Measurements from ENCODE around the gene RAB3IL1.

RAB3IL1 gene

DNA sequence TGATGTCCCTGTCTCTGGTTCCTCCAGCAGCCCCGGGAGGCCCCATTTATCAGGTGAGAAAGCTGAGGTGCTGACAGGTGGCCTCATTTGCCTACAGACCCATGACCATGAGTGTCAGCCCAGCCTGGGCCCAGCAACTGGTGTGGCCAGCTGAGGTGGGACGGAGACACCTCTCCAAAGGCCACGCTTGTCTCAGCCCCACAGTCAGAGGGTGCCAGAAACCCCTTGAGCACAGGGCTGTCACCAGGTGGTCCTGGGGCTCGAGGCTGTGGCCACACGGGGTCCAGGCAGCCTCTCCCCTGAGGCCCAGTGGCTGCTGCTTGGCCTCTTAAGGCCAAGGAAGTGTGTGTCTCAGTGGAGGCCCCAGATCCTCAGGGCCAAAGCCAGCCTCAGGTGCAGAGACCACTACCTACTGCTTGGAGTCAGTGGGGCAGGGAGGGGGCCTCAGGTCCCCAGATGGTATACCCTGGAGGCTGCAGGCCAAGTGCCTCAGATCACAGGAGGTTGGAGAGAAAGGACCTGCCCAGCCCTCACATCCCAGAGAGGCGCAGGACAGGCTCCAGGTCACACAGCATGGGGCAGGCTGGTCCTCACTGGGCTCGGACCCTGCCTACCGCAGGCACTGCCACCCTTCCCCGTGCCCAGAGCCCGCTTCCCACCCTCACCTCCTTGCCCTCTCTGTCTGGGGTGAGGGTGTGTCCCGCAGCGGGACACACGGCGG, 11.4 kb downstream of the RAB3IL1 start:
- in situ Hi-C loops (cut with MboI; ENCODE audit: low sequenced_read_pairs) = no loop called here

DNA sequence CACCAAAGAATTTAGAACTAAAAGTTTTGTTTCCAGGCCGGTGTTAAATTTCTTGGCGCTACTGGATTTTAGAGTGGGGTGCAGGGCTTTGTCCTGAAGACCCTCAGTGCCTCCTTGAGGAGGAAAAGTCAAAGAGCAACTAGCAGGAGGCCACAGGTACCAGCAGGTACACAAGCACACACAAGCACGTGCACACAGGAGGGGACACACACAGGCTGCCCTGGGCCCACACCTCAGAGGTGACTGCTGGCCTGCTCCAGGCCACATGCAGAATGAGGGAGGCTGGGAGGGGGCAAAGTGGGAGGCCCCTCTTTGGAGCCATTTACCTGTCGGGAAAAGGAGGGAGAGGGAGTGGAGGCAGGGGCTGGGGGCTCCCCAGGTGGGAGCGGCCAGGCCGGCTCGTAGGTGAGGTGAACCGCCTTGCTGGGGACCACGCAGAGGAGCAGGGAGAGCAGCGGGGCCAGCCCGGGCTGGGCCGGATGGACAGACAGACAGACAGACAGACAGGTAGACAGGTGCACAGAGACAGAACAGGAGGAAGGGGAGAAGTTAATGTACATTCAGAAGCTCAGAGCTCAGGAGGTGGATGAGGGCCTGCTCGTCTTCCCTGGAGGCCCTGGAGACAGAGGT, 12.2 kb downstream of the RAB3IL1 start:
- in situ Hi-C loops (cut with MboI; ENCODE audit: low sequenced_read_pairs) = no loop called here

DNA sequence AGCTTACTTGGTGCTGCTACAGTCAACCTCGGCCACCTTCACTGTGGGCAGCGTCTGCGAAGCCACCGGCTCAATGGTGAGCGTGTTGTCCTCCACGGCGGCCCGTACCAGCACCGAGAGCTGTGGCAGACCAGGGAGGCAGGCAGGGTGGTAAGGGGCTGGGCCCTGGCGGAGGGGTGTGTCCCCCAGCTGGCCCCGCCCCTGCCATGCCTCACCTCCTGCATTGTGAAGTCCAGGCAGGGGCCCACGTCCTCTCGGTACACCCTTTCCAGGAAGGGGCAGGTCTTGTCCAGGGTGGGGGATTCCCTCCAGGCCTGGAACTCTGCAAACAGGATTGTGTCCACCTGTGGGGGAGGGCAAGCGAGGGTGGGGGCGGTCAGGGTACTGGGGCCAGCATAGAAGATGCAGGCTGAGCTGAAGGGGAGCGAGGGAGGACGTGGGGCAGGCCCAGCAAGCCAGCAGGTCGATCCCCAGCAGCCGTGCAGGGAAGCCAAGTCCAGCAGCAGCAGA, 12.8 kb downstream of the RAB3IL1 start:
- in situ Hi-C loops (cut with MboI; ENCODE audit: low sequenced_read_pairs) = no loop called here

DNA sequence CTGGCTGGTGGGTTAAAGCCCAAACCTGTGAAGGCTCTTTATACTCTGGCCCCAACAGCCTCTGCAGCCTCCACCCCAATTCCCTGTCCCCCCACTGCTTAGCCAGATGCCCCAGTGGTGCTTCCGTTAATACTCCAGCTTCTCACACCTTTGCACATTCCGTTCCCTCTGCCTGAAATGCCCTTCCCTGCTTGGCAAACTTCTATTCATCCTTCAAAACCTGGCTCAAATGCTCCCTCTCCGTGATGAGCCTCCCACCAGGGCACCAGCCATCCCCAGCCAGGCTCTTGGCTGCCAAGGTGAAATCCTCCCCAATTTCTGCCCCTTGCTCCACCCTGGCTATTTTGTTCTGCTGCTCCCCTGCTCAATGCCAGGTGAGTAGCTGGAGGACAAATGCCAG, 13.5 kb downstream of the RAB3IL1 start:
- in situ Hi-C loops (cut with MboI; ENCODE audit: low sequenced_read_pairs) = no loop called here

DNA sequence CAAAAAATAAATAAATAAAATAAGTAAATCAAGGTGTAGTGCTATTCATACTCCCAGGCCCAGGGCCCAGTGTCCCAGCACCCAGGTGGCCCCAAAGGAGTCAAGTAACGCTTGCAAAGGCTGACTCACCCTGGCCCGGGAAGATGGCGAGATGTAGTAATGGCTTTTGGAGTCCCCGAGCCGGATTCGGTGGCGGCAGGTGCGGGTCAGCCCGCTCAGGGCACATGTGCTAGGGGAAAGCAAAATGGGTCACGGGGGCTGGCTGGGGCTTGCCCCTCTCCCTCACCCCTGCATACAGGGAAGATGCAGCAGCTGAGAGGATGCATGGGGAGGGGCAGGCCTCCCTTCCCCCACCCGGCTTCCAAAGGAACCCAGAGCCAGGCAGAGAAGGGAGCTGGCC, 15.1 kb downstream of the RAB3IL1 start:
- in situ Hi-C loops (cut with MboI; ENCODE audit: low sequenced_read_pairs) = no loop called here

DNA sequence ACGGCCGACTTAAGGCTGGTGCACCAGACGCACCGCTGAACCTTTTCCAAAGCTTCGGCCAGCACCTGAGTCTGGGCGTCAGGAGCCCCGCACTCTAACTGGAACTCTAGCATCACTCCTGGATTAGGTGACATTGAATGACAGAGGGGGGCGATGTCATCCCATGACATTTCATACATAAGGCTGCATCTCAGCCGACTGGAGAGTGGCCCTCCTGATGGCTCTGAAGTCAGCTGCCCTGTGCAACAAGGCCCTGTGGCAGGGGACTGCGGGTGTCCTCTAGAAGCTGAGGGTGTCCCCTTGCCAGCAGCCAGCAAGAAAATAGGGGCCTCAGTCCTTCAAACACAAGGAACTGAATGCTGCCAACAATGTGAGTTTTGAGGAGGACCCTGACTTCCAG, 16.0 kb downstream of the RAB3IL1 start:
- in situ Hi-C loops (cut with MboI; ENCODE audit: low sequenced_read_pairs) = no loop called here

DNA sequence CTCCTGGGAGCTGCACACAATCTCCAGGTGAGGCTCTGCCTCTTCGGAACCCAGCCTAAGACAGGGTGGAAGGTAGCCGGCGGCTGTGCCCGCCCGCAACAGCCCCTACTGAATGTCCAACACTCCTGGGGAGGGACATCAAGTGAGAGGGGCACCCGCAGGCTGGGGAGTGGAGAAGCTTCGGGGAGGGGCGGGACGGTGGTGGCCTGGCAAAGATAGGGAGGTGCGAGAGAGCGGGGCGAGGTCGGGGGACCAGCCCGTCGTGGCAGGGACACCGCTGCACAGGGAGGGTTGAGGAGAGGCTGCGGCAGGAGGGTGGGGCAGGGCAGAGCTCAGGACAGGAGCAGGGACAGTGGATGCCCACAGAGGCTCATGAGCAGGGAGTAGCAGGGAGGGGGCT, 17.1 kb downstream of the RAB3IL1 start:
- in situ Hi-C loops (cut with MboI; ENCODE audit: low sequenced_read_pairs) = no loop called here

DNA sequence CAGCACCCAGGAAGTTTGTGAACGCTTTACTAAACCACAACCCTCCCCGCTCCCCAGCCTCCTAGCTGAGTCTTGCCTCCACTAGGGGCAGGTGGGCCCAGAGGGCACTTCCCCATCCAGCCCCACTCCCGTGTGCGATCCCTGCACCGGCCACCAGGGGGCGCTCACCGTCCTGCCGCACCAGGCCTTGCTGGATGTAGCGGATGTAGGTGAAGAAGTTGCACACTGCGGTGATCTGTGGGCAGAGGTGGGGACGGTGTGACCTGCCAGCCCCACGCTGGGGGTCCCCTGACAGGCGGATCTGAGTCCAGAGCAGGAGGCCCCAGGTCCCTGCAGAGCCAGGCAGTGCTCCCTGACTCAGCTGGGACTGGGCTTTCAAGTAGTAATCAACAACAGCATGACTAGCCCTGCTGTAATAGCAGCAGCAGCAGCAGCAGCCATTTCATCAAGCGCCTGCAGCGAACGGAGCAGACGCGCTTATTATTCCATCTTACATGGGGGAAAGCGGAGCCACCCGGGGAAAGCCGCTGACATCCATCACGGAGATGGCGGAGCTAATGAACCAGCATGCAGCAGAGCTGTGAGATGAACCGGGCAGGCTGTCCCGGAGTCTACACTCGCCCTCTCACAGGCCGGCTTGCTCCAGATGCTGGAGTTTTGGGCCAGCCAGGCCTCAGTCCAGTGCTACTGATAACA, 18.1 kb downstream of the RAB3IL1 start:
- in situ Hi-C loops (cut with MboI; ENCODE audit: low sequenced_read_pairs) = no loop called here

DNA sequence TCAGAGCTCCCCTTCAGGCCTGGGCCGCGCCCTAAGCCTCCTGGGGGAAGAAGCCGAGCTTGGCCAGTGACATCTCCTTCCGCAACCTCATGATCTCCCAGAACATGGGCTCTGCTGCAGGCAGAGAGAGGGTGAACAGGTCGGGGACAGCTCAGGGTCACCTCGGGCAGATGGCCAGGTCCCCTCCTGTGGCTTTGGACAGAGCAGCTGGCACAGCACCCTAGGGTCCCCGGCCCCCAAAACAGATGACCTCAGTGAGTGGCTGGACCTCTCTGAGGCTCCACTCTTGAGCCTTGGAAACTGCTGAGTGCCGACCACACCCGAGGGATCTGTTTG, 19.2 kb downstream of the RAB3IL1 start:
- in situ Hi-C loops (cut with MboI; ENCODE audit: low sequenced_read_pairs) = no loop called here

DNA sequence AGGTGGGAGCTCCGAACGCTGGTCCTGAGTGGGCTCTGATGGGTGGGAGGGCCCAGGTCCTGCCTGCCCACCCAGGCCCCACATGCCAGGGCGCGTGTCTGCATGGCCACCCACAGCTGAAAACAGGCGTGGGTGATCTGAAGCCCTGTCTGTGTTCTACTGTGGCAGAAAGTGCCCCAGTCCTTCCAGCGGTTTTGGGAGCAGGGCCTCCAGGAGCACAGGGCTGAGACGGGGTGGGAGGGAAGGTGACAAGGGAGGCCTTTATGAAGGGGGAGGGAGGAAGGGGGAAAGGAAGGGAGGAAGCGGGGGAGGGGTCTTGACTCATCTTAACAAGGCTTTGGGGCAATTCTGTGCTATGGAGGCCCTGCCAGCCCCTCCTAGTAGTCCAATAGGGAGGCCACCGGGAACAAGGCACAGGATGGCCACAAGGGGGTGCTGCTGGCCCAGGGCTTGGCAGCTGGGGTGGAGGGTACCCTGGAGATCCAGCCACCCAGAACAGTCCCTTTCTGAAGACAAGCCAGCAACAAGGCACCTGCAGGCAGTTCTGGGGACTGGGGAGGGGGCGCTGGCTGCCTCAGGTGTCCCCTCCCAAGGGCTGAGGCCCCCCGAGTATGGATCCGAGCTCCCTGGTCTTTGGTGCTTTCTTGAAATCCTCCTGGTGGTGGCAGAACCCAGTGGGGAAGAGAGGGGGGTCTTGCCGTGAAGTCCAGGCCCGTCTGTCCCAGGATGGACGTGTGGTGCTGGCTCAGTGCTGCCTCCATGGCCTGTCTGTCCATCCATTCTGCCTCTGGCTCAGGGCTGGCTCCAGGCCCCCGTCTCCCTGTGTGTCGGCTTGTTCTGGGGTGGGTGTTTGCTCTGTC, 19.7 kb downstream of the RAB3IL1 start:
- in situ Hi-C loops (cut with MboI; ENCODE audit: low sequenced_read_pairs) = no loop called here

DNA sequence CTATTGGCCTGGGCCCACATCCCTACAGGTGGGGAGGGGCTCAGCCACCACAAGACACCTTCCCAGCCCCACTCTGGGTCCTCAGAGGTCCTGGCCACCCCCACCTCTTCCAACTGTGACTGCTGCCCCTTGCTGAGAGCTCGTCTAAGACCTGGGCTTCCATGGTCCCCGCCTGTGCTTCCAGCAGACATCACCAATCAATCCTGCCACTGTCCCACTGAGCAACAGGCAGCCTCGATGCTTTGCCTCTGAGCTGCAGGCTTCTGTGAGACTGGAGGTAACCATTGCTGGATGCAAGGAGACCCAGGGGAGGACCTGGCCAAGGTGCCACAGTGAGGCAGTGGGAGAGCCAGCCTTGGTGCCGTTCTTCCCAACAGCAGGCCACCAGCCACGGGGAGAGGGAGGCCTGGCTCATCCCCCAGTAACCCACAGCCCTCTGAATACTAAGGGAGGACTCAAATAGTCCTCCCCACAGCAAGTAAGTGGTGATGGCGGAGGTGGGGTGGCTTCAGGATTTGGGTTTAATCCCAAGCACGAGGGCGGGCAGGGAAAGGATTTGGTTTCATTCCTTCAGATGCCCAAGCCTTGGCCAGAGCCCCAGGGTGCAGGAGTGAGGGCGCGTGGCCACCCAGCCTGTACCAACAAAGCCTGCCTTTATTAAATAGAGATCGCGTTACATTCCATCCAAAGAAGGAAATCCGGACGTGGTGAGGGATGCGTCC, 20.5 kb downstream of the RAB3IL1 start:
- in situ Hi-C loops (cut with MboI; ENCODE audit: low sequenced_read_pairs) = no loop called here

DNA sequence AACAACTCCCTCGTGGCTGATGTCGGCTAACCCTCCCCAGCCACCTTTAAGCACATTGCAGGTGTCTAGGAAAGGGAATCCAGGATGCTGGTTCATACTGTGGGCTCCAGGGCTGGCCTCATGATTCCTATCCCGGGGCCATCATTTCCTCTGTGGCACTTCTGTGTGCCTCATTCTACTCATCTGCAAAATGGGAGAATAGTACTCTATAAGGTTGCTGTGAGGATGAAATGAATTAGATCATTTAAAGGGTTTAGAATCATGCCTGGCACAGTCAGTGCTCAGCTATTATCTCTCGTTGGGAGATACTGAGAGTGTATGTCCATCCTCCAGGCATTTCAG, 21.7 kb downstream of the RAB3IL1 start:
- in situ Hi-C loops (cut with MboI; ENCODE audit: low sequenced_read_pairs) = no loop called here

DNA sequence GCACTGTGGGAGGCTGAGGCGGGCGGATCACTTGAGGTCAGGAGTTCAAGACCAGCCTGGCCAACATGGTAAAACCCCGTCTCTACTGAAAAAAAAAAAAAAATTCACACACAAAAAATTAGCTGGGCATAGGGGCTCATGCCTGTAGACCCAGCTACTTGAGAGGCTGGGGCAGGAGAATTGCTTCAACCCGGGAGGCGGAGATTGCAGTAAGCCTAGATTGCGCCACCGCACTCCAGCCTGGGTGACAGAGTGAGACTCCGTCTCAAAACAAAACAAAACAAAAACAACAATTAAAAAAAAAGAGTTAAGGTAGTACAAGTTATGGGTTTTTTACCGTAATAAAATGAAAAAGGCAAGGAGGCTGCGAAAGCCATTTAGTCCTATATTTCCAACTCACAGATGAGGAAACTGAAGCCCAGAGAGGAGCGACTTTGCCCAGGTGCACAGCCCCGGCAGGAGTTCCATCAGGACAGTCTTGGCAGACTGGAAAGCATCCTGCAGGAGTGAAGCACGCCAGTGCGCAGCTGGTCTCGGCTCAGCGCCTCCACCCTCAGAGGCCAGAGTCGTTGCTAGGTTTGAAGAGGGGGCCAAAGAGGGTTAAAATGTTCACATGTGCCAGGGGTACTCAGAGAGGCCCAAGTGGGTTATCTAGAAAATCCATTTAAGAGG, 22.2 kb downstream of the RAB3IL1 start:
- in situ Hi-C loops (cut with MboI; ENCODE audit: low sequenced_read_pairs) = no loop called here

DNA sequence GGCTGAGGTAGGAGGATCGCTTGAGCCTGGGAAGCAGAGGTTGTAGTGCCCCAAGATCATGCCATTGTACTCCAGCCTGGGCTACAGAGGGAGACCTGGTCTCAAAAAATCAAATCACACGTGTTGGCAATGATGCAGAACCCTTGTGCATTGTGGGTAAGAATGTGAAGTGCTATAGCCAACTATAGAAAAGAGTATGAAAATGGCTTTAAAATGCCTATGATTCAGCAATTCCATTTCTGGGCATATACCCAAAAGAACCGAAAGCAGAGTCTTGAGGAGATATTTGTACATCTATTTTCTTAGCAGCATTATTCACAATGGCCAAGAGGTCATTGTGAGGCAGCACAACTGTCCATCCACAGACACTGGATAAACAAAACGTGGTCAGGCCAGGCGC, 23.4 kb downstream of the RAB3IL1 start:
- in situ Hi-C loops (cut with MboI; ENCODE audit: low sequenced_read_pairs) = no loop called here

DNA sequence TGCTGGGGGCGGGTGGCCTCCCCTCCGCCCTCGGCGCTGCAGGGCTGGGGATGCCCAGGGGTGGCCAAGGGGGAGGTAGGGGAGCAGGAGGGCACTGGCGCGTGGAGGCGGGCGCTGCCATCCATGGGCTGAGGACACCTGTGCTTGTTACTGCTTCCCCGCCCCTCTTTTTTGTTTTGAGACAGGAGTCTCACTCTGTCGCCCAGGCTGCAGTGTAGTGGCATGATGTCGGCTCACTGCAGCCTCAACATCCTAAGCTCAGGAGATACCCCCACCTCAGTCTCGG, 25.3 kb downstream of the RAB3IL1 start:
- in situ Hi-C loops (cut with MboI; ENCODE audit: low sequenced_read_pairs) = no loop called here

DNA sequence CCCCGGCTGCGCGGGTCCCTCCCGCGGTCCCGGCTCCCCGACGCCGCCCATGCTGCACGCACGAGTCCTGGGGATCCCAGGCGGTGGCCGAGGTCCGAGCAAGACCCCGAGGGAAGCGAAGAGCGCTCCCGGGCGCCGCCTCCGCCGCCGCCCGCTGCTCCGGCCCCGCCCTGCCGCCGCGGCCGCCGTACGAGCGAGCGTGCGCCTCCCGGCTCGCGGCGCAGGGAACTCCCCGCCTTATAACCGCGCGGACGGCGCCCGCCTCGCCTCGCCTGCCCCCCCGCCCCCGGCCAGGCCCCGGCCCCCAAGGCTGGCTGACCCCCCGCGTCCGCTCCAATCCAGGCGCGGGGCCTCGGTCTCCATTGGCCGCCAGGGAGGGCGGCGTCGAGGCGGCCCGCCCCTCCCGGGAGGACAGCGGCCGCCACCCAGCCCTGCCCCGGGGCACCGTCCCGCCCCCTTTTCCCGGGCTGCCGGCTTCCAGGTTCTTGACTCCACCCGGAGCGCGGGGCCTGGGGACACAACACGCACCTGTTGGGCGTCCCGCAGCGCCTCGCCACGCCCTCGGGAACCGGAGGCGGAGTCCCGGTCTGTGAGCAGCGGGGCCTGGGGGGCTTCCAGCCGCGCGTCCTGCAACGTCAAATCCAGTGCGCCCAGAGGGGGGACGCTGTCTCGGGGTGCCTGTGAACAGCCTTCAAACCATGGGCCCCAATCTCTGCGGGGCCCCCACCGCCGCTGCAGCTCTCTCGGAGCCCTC, 25.9 kb downstream of the RAB3IL1 start, which contains the start of gene FADS3:
FADS3 (minus strand) TSS at position 215 of the 754 bp plus-strand sequence; CDS start at position 51, 164 bp downstream.
- in situ Hi-C loops (cut with MboI; ENCODE audit: low sequenced_read_pairs) = no loop called here

DNA sequence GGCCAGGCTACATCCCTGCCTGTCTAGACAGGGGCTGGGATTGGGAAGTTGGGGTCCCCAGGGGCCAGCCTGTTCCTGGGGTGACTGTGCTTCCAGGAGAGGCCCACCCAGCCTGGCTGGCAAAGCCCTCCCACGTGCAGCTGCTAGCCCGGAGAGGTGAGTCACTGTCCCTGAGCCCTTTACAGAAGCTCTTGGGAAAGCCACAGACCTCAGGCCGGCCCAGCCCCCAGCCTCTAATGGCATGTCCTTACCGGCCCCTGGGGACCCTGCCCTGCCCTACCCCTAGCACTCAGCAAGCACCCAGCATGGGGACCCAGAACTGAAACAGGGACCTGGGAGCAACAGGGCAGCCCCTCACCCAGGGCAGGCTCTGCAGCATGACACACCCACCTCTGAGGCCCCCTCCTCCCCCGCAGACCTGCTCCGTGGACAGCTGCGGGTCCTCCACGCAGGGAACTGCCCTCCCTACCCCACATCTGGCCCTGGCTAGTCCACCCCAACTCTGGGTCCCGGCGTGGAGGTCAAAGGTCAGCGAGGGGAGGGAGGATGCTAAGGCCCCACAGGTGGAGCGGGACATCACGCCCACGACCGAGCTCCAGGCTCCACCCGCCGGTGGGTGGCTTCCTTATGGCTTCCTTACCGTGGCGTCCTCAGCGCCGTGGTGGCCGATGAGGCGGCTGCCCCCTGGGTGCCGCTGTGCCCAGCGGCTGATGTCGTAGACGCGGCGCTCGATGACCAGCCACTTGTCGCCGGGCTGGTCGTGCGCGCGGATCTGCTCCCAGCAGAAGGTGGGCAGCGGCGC, 26.6 kb downstream of the RAB3IL1 start:
- in situ Hi-C loops (cut with MboI; ENCODE audit: low sequenced_read_pairs) = no loop called here

DNA sequence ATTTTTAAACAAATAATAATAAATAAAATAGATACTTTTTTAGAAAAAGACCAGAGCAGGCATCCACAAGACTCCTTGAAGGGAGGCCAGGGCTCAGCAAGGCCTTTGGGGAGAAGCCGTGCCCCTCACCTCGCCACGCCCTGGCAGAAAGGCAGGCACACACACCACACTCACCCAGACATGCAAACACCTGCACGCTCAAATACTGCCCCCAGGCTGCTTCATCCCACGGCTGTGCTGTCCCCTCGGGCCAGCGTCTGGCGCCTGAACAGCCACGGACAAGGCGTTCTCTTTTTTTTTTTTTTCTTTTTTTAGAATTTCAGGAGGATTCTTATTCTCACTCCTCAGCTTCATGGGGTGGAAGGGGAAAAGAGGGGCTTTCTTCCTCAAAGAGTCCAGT, 27.5 kb downstream of the RAB3IL1 start:
- in situ Hi-C loops (cut with MboI; ENCODE audit: low sequenced_read_pairs) = no loop called here

DNA sequence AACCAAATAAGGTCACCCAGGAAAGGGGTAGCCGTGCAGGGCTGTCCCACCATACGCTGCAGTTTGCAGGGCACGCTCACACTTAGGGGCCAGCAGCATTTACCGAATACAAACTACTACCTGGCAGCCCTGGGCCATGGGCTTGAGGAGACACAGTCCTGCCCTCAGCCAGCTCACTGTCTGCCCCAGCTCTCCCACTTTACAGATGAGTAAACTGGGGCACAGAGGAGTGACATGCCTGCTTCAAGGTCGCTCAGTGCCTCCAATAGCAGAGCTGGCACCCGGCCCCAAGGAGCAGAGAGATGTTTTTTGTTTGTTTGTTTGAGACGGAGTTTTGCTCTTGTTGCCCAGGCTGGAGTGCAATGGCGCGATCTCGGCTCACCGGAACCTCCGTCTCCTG, 28.8 kb downstream of the RAB3IL1 start:
- in situ Hi-C loops (cut with MboI; ENCODE audit: low sequenced_read_pairs) = no loop called here

All from HL-60/S4 treated with phorbol 12-myristate 13-acetate at 8.2 ng/mL for 4 days and 3 days (cell line).